SK-N-SH treated with all-trans-retinoic acid at 6 μM for 48 hours (cell line): Measurements from ENCODE around the gene ANKRD29.

ENCODE experiments used
- ZFP3 ChIP-seq: fragments of 250-450 bp; sonication (Bioruptor Pico); IDR thresholded peaks from 2 replicates; pipeline ENCODE4 v1.5.0; 2020; ENCODE audit warnings: mild to moderate bottlenecking, moderate library complexity
- ZNF565 ChIP-seq: fragments of 450-650 bp; formaldehyde crosslinking; conservative IDR thresholded peaks from 2 replicates; pipeline ENCODE4 v1.5.0; 2020; ENCODE audit warnings: low read depth, mild to moderate bottlenecking, moderate library complexity

GRCh38 chr18:23635283-23636070 lies 27.2 kb downstream of the ANKRD29 start:
- no peak for TF ChIP-seq ZFP3
- no peak for TF ChIP-seq ZNF565 (CRISPR knock-in tag)
